Measurements from ENCODE around the gene TSPAN32.

The TSPAN32 gene

GRCh38 chr11:2301631-2302305 lies at the start of gene TSPAN32, which contains the start of gene C11orf21:
TSS of gene TSPAN32 (plus strand) at chr11:2302013. CDS start at chr11:2302150, 137 bp downstream.
TSS of gene C11orf21 (minus strand) at chr11:2301918. CDS start at chr11:2301808, 110 bp downstream.
- no peak for DNase-seq (ENCODE audit: low read depth)

GRCh38 chr11:2252018-2252417 lies 49.8 kb upstream of the TSPAN32 start:
- DNase-seq (ENCODE audit: low read depth) = no peak

GRCh38 chr11:2256293-2256913 lies 45.4 kb upstream of the TSPAN32 start:
- no peak for DNase-seq (ENCODE audit: low read depth)

- DNase-seq (ENCODE audit: low read depth) = no peak
Observed at GRCh38 chr11:2256951-2257700, 44.7 kb upstream of the TSPAN32 start.

GRCh38 chr11:2258501-2259465 lies 43.0 kb upstream of the TSPAN32 start:
- no peak for DNase-seq (ENCODE audit: low read depth)

GRCh38 chr11:2259466-2259830 lies 42.4 kb upstream of the TSPAN32 start:
- DNase-seq (ENCODE audit: low read depth) = no peak

- DNase-seq (ENCODE audit: low read depth) = no peak
Observed at GRCh38 chr11:2259897-2260451, 41.8 kb upstream of the TSPAN32 start.

- DNase-seq (ENCODE audit: low read depth) = no peak
Observed at GRCh38 chr11:2260491-2261364, 41.1 kb upstream of the TSPAN32 start.

- no peak for DNase-seq (ENCODE audit: low read depth)
Observed at GRCh38 chr11:2261436-2262230, 40.2 kb upstream of the TSPAN32 start.

- DNase-seq (ENCODE audit: low read depth) = no peak
Observed at GRCh38 chr11:2262301-2263070, 39.3 kb upstream of the TSPAN32 start.

GRCh38 chr11:2263071-2263565 lies 38.7 kb upstream of the TSPAN32 start:
- DNase-seq (ENCODE audit: low read depth) = no peak

GRCh38 chr11:2263724-2264360 lies 38.0 kb upstream of the TSPAN32 start:
- no peak for DNase-seq (ENCODE audit: low read depth)

GRCh38 chr11:2264366-2265053 lies 37.3 kb upstream of the TSPAN32 start:
- DNase-seq (ENCODE audit: low read depth) = no peak

- no peak for DNase-seq (ENCODE audit: low read depth)
Observed at GRCh38 chr11:2265396-2265795, 36.4 kb upstream of the TSPAN32 start.

GRCh38 chr11:2265854-2266585 lies 35.8 kb upstream of the TSPAN32 start:
- no peak for DNase-seq (ENCODE audit: low read depth)

GRCh38 chr11:2266586-2267305 lies 35.1 kb upstream of the TSPAN32 start:
- DNase-seq (ENCODE audit: low read depth) = no peak
